HG02763 (cell line): ENCODE data around the gene AFAP1.
"Not testable (repeated sequence)": the region's sequence is repeated elsewhere in the genome, so short reads cannot be mapped to it uniquely, and the experiment has no call there.

Experiments
- ATAC-seq: cut with Tn5 transposase; IDR thresholded peaks from one replicate; pipeline ENCODE4 v1.9.1; 2021; ENCODE audit warnings: mild to moderate bottlenecking, moderate library complexity; ENCODE audit not compliant: unreplicated experiment

The AFAP1 gene

GRCh38 chr4:7947927-7948326 lies 8.3 kb upstream of the AFAP1 start:
- ATAC-seq: no peak

- no peak for ATAC-seq
These were observed 6.2 kb upstream of the AFAP1 start for GRCh38 chr4:7945709-7946380.

- ATAC-seq: no peak
These were observed 5.0 kb upstream of the AFAP1 start for GRCh38 chr4:7944599-7945220.

GRCh38 chr4:7943688-7944087 lies 4.0 kb upstream of the AFAP1 start:
- not testable (repeated sequence) for ATAC-seq

- ATAC-seq: no peak
These were observed 3.5 kb upstream of the AFAP1 start for GRCh38 chr4:7943211-7943610.

- ATAC-seq: no peak
These were observed 2.4 kb upstream of the AFAP1 start for GRCh38 chr4:7941965-7942496.

- ATAC-seq: no peak
These were observed 1.7 kb upstream of the AFAP1 start for GRCh38 chr4:7941111-7941964.

- ATAC-seq: no peak
These were observed 868 bp downstream of the AFAP1 start for GRCh38 chr4:7938609-7939376.

- no peak for ATAC-seq
These were observed 1.4 kb downstream of the AFAP1 start for GRCh38 chr4:7938266-7938608.

- ATAC-seq: no peak
These were observed 2.7 kb downstream of the AFAP1 start for GRCh38 chr4:7937006-7937405.

GRCh38 chr4:7933651-7934510 lies 5.8 kb downstream of the AFAP1 start:
- no peak for ATAC-seq

- ATAC-seq: no peak
These were observed 7.4 kb downstream of the AFAP1 start for GRCh38 chr4:7932287-7932686.

- no peak for ATAC-seq
These were observed 10.3 kb downstream of the AFAP1 start for GRCh38 chr4:7929118-7929951.

- ATAC-seq: no peak
These were observed 10.9 kb downstream of the AFAP1 start for GRCh38 chr4:7928711-7929110.

- no peak for ATAC-seq
These were observed 12.8 kb downstream of the AFAP1 start for GRCh38 chr4:7926822-7927221.

GRCh38 chr4:7924570-7924969 lies 15.1 kb downstream of the AFAP1 start:
- ATAC-seq: no peak

GRCh38 chr4:7924163-7924562 lies 15.5 kb downstream of the AFAP1 start:
- ATAC-seq: no peak

- ATAC-seq: no peak
These were observed 17.2 kb downstream of the AFAP1 start for GRCh38 chr4:7922466-7922865.

GRCh38 chr4:7918981-7919380 lies 20.7 kb downstream of the AFAP1 start:
- ATAC-seq: no peak
